Pancreas (tissue), 10 donors: ENCODE results near the gene IRF9. TPM values are rescaled to one million over a fixed set of nuclear protein-coding genes. Genes with fewer than 3 reads are reported as not detected.
A peak's percentile ranks its signal among the peaks of the same experiment; 100 is the strongest.

Experiments used
- ATAC-seq, 4 donors: fragments of 200-7000 bp; cut with Tn5 transposase; one replicate each; pipeline versions ENCODE4 v1.8.0 to v1.9.1; 2020; ENCODE audit warnings: mild to moderate bottlenecking in 4 of 4, moderate library complexity in 4 of 4
- DNase-seq, 6 donors: peaks; one replicate each; pipeline ENCODE4 v3.0.0-alpha.2; 2020
- FAIRE-seq: peaks from 2 replicates; lab custom pipeline; 2012; peaks lifted over from hg19 to GRCh38; lab: Jason Lieb, UNC
- H3K27ac ChIP-seq, 4 donors: fragments of 200-600 bp; sonication (generic); 1 replicate in 3 of 4; 2 replicates in 1 of 4; pipeline versions ENCODE4 v1.5.0 to v1.8.0; 2020
- H3K27me3 ChIP-seq, 4 donors: fragments of 200-600 bp; one replicate each; pipeline ENCODE4 v1.8.0; 2021
- H3K36me3 ChIP-seq, 3 donors: fragments of 200-600 bp; sonication (generic) in 1 of 3; one replicate each; pipeline versions ENCODE4 v1.5.0 to v1.8.0; 2020 to 2021
- H3K4me1 ChIP-seq, 3 donors: fragments of 200-600 bp; one replicate each; pipeline ENCODE4 v1.8.0; 2021
- H3K4me3 ChIP-seq, 4 donors: fragments of 200-600 bp; sonication (generic) in 2 of 4; one replicate each; pipeline versions ENCODE4 v1.5.0 to v1.8.0; 2020 to 2021
- H3K9me3 ChIP-seq, 4 donors: fragments of 200-600 bp; one replicate each; pipeline ENCODE4 v1.8.0; 2021
- WGBS, 2 donors: extraction: QIAGEN DNeasy Blood & Tissue Kit; methylation state at CpG; one replicate each; pipeline ENCODE4 v1.1.7; 2013; 5-methylcytosine and 5-hydroxymethylcytosine counted together
- intact Hi-C, 3 donors: fragments of 100-400 bp; cut with DNase I; formaldehyde crosslinking; loops; one replicate each; pipeline versions ENCODE4 v1.11.1 to v1.14.2; 2022
- polyA plus RNA-seq, 2 donors: library from polyadenylated mRNA; stranded (reverse); fragments of 200-250 nt; gene quantifications; one replicate each; pipeline ENCODE4 v1.2.3, GENCODE V29; 2013
- total RNA-seq, 6 donors: library from RNA; stranded (reverse); fragmentation: NEBNext Ultra II Directional in 4 of 6; extraction: Animal tissue kit (Norgen Biotek cat#: 25700) in 4 of 6; gene quantifications; one replicate each; pipeline versions ENCODE4 v1.2.1 to v1.2.4, GENCODE V29; 2021 to 2023
- TF ChIP-seq, protein P1 (sequence below), 4 donors: fragments of 200-600 bp; sonication (generic) in 3 of 4; IDR thresholded peaks; one replicate each; pipeline versions ENCODE4 v1.5.0 to v1.8.0; 2021; ENCODE audit warnings: antibody characterized with exemption in 4 of 4
- donor health status: healthy with polysubstance abuse.
- donor health status: DM: no; HTN: no; CAD: no; lungs with moderate emphysema.
- donor health status: DM: no; HTN: no; CAD: no.
- donor health status: control.
- donor health status: control.
- donor health status: Bipolar disorder and iron deficiency.
- donor health status: DM: yes; HTN: yes; CAD: no.
- donor health status: DM: no; HTN: no; CAD: no.
- donor health status: DM: no; HTN: no; CAD: no.
- donor health status: DM: yes; HTN: yes; CAD: no.

IRF9 gene
- total and polyA plus RNA-seq, 8 donors = 20.3 to 60.8 (median 37.3) TPM

DNA sequence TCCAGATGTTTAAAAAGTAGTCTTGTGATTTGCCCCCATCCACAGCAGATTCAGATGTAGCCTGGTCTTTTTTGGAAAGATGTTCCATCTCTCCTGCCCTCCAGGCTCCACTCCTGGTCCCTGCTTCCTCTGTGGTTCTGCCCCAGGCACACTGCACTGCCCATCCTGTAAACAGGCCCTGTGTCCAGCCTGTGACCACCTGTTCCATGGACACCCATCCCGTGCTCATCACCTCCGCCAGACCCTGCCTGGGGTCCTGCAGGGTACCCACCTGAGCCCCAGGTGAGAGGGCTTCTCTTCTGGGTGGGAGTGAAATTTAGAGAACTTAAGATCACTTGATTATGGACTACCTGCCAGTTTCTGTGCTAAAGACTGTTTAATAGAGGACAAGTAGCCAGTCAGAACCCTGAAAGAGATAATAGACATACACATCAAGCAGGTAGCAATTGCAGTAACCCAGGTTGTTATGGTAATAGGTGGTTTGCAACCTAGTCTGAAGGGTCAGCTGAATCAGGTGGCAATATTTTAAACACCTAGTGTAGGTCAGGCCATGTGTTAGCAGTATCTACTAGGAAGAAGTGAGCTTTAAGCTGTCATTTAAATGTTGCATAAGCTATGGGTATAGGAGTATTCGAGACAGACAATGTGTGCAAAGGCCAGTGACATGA lies 11.6 kb upstream of the IRF9 start:
- DNase-seq (peak in 1 of 6 donors; percentile 51), ATAC-seq (no peak), FAIRE-seq (no peak)
- intact Hi-C loops = no loop called here
- Histone ChIP-seq H3K27ac (no peak overlapping the region), H3K36me3 (peaks cover 0 to 39% (median 26%) of the 10 kb centered on the region in 3 donors), H3K27me3 (no peaks in the 10 kb centered on the region), H3K4me1 (peaks cover 8 to 20% (median 14%) of the 10 kb centered on the region in 3 donors), H3K9me3 (no peaks in the 10 kb centered on the region), H3K4me3 (no peak overlapping the region)
- TF ChIP-seq, protein P1, sequence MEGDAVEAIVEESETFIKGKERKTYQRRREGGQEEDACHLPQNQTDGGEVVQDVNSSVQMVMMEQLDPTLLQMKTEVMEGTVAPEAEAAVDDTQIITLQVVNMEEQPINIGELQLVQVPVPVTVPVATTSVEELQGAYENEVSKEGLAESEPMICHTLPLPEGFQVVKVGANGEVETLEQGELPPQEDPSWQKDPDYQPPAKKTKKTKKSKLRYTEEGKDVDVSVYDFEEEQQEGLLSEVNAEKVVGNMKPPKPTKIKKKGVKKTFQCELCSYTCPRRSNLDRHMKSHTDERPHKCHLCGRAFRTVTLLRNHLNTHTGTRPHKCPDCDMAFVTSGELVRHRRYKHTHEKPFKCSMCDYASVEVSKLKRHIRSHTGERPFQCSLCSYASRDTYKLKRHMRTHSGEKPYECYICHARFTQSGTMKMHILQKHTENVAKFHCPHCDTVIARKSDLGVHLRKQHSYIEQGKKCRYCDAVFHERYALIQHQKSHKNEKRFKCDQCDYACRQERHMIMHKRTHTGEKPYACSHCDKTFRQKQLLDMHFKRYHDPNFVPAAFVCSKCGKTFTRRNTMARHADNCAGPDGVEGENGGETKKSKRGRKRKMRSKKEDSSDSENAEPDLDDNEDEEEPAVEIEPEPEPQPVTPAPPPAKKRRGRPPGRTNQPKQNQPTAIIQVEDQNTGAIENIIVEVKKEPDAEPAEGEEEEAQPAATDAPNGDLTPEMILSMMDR (IDR thresholded peaks at IDR 0.05) = no peak
- 91 to 98% methylated on average over 3 of the region's 3 CpGs for WGBS, 2 donors

DNA sequence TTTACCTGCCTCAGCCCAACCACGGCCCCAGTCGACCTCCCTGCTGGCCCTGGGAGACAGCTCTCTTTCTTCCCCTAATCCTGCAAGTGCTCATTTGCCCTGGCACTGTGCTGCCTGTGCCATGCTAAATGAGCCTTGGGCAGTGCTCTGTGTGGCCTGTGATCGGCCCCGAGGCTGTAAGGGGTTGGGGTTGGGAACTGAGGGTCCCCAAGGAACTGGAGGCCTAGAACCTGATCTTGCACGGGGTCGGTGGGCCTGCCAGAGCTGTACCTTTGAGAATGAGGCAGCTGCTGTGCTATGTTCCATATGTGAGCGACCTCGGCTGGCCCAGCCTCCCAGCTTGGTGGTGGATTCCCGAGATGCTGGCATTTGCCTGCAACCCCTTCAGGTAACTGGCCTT lies 11.0 kb upstream of the IRF9 start:
- Histone ChIP-seq H3K36me3 (peaks cover 0 to 45% (median 29%) of the 10 kb centered on the region in 3 donors), H3K27ac (no peak overlapping the region), H3K9me3 (no peaks in the 10 kb centered on the region), H3K4me3 (no peak overlapping the region), H3K27me3 (no peaks in the 10 kb centered on the region), H3K4me1 (peaks cover 8 to 16% (median 14%) of the 10 kb centered on the region in 3 donors)
- no peak for FAIRE-seq
- WGBS, 2 donors = 83 to 87% methylated on average over 9 of the region's 9 CpGs
- intact Hi-C loops = no loop called here
- no peak for ATAC-seq
- TF ChIP-seq, protein P1 (IDR thresholded peaks at IDR 0.05) = no peak
- peak in 1 of 6 donors; percentile 59 for DNase-seq

- Histone ChIP-seq H3K27ac (no peak overlapping the region), H3K27me3 (no peaks in the 10 kb centered on the region), H3K4me1 (peaks cover 4 to 11% (median 10%) of the 10 kb centered on the region in 3 donors), H3K9me3 (no peaks in the 10 kb centered on the region), H3K36me3 (peaks cover 3 to 50% (median 34%) of the 10 kb centered on the region in 3 donors), H3K4me3 (no peak overlapping the region)
- ATAC-seq (no peak), DNase-seq (peak in 1 of 6 donors; percentile 60), FAIRE-seq (no peak)
- TF ChIP-seq, protein P1 (IDR thresholded peaks at IDR 0.05) = no peak
- 87 to 91% methylated on average over 9 of the region's 9 CpGs for WGBS, 2 donors
- intact Hi-C loops = no loop called here
These were observed 10.5 kb upstream of the IRF9 start for GRCh38 chr14:24150567-24150966.

DNA sequence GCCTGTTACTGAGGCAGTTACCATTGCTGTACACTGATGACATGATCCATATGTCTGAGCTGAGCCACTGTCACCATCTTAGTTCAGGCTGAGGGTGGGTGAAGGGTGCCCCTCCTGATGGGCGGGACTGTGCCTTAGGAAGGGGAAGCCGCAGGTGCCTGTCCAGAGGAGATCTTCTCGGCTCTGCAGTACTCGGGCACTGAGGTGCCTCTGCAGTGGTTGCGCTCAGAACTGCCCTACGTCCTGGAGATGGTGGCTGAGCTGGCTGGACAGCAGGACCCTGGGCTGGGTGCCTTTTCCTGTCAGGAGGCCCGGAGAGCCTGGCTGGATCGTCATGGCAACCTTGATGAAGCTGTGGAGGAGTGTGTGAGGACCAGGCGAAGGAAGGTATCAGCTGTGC lies 10.1 kb upstream of the IRF9 start:
- ATAC-seq (no peak), DNase-seq (peak in 2 of 6 donors; percentile 40), FAIRE-seq (no peak)
- TF ChIP-seq, protein P1 (IDR thresholded peaks at IDR 0.05) = no peak
- Histone ChIP-seq H3K27me3 (no peaks in the 10 kb centered on the region), H3K27ac (no peak overlapping the region), H3K4me1 (peaks cover 0 to 7% (median 6%) of the 10 kb centered on the region in 3 donors), H3K9me3 (no peaks in the 10 kb centered on the region), H3K36me3 (peaks cover 3 to 54% (median 35%) of the 10 kb centered on the region in 3 donors), H3K4me3 (no peak overlapping the region)
- 85 to 86% methylated on average over 8 to 9 of the region's 9 CpGs for WGBS, 2 donors
- intact Hi-C loops = no loop called here
